WI38 (cell line): ENCODE results near the gene IQGAP2.

Experiments used
- H3K4me3 ChIP-seq: 2 replicates; pipeline ENCODE4 v1.5.1; 2011; ENCODE audit warnings: low read depth, mild to moderate bottlenecking, control low read depth, low read length
- CTCF ChIP-seq: IDR thresholded peaks from 2 replicates; pipeline ENCODE4 v1.5.1; 2012; ENCODE audit warnings: low read depth, mild to moderate bottlenecking, control low read depth, low read length

Gene IQGAP2

DNA sequence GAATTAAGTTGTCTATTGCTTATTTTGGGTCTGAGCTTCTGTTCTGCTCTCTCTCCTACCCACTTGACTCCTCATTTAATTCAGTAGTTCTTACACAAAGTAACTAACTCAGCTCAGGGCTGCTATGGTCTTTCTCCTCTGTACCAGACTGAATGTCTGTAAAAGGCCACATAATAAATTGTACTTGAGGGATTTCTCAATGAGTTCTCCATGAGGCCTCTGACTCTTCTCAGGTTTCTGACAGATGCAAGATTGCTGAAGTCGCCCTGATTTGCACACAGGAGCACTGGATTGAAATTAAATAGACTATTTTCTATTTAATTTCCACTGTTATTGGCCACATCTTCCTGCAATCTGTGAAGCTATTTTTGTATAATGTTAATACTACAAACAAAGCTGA, 2.9 kb downstream of the IQGAP2 start:
- no peak for TF ChIP-seq CTCF
- H3K4me3 ChIP-seq: no peak overlapping the region

GRCh38 chr5:76406673-76407072, 3.6 kb downstream of the IQGAP2 start:
- no peak for TF ChIP-seq CTCF
- no peak overlapping the region for H3K4me3 ChIP-seq

DNA sequence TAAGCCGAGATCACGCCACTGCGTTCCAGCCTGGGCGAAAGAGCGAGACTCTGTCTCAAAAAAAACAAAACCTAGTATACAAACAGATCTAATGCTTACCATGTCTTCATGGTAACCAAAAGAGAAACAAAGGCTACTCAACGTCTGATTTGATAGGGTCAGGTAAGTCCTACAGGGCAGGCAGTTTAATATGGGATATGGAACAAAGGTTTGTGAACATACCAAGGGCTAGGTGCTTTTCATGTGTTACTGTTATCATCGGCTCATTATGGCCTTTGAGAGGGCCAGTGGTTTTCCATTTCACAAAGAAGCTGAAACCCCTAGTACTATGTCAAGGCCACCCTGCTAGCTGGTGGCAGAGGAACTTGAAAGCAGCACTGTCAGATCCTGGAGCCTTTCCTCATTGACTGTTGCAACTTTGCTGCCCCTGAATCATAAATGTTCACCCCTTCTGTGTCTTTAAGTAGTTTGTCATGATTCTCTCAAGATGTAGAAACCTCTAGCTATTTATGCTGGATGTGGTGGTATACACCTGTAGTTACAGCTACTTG, 5.1 kb downstream of the IQGAP2 start:
- no peak for TF ChIP-seq CTCF
- no peak overlapping the region for H3K4me3 ChIP-seq

DNA sequence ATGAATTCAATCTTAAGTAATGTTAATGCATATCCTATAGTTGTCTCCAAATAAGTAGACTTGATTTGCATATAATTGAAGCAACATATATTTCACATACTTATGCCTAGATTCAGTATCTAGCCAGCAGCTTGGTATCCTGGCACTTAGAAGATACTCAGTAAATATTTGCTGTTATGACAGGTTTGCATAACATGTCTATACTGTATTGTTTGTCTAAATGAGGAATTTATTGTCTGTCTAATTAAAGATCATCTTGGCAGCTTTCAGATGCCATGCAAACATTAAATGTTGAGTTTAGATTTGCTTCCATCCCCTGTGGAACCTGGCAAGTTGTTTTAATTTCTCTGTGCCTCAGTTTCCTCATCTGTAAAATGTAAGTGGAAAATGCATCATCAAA, 9.4 kb downstream of the IQGAP2 start:
- no peak for TF ChIP-seq CTCF
- H3K4me3 ChIP-seq: no peak overlapping the region

DNA sequence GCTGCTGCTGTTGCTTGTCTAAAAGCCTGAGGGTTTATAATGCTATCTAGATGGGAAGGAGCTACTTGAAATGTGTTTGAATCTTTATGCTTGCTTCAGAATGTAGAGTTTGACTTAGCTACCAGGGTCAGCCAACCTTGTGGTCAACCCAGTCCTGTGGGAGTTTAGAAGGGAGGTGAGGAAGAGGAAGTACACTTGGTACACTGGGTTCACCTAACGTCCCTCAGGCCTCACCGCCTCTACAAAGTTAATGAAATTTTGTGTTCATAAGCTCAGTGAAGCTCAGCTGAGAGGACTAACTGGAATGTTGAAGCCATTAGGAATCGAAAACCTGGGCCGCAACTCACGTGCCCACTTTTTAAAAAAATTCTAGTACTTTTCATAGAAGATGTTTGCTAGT, 10.7 kb downstream of the IQGAP2 start:
- no peak for TF ChIP-seq CTCF
- no peak overlapping the region for H3K4me3 ChIP-seq

- no peak for TF ChIP-seq CTCF
These were observed 11.7 kb downstream of the IQGAP2 start for GRCh38 chr5:76414788-76415187.

DNA sequence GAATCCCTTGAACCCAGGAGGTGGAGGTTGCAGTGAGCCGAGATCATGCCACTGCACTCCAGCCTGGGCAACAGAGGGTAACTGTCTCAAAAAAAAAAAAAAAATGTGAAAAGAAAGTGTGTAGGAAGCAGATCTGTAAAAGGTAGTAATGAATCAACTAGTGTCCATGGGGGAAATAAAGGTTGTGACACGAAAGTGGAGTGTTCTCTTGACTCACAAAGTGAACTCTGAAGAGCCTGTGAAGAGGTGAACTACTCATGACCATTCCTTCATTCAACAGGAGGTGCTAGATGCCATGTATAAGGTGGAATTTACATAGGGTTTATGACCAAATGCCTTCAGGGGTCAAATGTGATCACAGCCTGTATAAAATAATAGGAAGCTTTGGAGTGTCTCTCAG, 12.8 kb downstream of the IQGAP2 start:
- H3K4me3 ChIP-seq: no peak overlapping the region
- no peak for TF ChIP-seq CTCF

More at GRCh38 chr5:76414788-76415187, 11.7 kb downstream of the IQGAP2 start:
- H3K4me3 ChIP-seq: no peak overlapping the region
